ENCODE results near the gene PCP2.

DNA sequence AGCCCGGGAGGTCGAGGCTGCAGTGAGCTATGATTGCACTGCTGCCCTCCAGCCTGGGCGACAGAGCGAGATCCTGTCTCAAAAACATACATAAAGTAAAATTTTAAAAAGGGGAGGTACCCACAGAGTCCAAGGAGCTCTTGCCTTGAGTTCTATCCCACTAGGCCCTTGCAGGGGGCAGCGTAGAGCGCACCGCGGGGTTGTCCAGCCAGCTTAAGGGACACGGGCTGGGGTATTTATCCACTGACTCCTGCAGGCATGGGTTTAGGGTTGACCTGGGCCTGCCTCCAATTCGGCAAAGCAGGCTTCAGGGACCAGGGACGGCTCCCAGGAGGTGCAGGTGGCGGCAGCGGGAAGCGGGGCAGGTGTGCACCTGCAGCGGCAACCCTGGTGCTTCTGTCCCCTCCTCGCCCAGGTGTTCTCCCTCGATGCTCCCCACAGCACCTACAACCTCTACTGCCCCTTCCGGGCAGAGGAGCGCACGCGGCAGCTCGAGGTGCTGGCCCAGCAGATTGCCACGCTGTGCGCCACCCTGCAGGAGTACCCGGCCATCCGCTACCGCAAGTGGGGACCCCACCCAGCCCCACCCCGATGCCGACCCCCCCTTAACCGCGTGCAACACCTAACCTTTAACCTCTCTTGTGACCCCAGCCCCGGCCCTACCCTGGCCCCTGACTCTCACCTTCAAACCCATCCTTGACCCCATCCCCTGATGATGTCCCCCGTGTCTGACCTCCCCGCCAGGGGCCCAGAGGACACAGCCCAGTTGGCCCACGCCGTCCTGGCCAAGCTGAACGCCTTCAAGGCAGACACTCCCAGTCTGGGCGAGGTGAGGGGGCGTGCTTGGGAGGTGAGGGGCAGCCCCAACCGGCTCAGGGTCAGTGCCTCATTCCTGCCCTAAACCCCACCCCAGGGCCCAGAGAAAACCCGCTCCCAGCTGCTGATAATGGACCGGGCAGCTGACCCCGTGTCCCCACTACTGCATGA, 8.1 kb upstream of the PCP2 start:
- no peak for TF ChIP-seq POLR2A (IDR thresholded peaks at IDR 0.05)
- TF ChIP-seq, protein P1, sequence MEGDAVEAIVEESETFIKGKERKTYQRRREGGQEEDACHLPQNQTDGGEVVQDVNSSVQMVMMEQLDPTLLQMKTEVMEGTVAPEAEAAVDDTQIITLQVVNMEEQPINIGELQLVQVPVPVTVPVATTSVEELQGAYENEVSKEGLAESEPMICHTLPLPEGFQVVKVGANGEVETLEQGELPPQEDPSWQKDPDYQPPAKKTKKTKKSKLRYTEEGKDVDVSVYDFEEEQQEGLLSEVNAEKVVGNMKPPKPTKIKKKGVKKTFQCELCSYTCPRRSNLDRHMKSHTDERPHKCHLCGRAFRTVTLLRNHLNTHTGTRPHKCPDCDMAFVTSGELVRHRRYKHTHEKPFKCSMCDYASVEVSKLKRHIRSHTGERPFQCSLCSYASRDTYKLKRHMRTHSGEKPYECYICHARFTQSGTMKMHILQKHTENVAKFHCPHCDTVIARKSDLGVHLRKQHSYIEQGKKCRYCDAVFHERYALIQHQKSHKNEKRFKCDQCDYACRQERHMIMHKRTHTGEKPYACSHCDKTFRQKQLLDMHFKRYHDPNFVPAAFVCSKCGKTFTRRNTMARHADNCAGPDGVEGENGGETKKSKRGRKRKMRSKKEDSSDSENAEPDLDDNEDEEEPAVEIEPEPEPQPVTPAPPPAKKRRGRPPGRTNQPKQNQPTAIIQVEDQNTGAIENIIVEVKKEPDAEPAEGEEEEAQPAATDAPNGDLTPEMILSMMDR (IDR thresholded peaks at IDR 0.05) = no peak

Measured in adrenal gland (tissue), 5 donors.